GM21619 (cell line): ENCODE measurements around the gene TADA3.
A peak's percentile ranks its signal among the peaks of the same experiment; 100 is the strongest.

ENCODE experiments used
- ATAC-seq: cut with Tn5 transposase; IDR thresholded peaks from one replicate; pipeline ENCODE4 v1.9.1; 2021; ENCODE audit not compliant: unreplicated experiment

Gene TADA3

GRCh38 chr3:9809615-9810432 is 17.6 kb upstream of the TADA3 start, which contains the start of gene TTLL3:
TTLL3 (plus strand) TSS chr3:9810262; CDS start chr3:9810662, 400 bp downstream.
- peak; percentile 48 for ATAC-seq

GRCh38 chr3:9809239-9809614 is 17.0 kb upstream of the TADA3 start:
- no peak for ATAC-seq

- no peak for ATAC-seq
These were observed 16.2 kb upstream of the TADA3 start for GRCh38 chr3:9808345-9809037.

- ATAC-seq, result no peak
These were observed 15.7 kb upstream of the TADA3 start for GRCh38 chr3:9807981-9808344.

GRCh38 chr3:9806688-9807589 is 14.7 kb upstream of the TADA3 start:
- ATAC-seq, result no peak

GRCh38 chr3:9806137-9806536 is 13.9 kb upstream of the TADA3 start:
- no peak for ATAC-seq

GRCh38 chr3:9804996-9805395 is 12.7 kb upstream of the TADA3 start:
- no peak for ATAC-seq

- no peak for ATAC-seq
These were observed 11.2 kb upstream of the TADA3 start for GRCh38 chr3:9803494-9803893.

GRCh38 chr3:9800529-9800928 is 8.3 kb upstream of the TADA3 start:
- no peak for ATAC-seq

- no peak for ATAC-seq
These were observed 5.1 kb upstream of the TADA3 start for GRCh38 chr3:9797196-9797945.

GRCh38 chr3:9795207-9795606 is 2.9 kb upstream of the TADA3 start:
- no peak for ATAC-seq

GRCh38 chr3:9794400-9794799 is 2.1 kb upstream of the TADA3 start:
- ATAC-seq, result no peak

- no peak for ATAC-seq
These were observed 998 bp upstream of the TADA3 start for GRCh38 chr3:9793161-9793781.

- no peak for ATAC-seq
These were observed 376 bp downstream of the TADA3 start for GRCh38 chr3:9791790-9792404.

- no peak for ATAC-seq
These were observed 1.1 kb downstream of the TADA3 start for GRCh38 chr3:9791127-9791526.

GRCh38 chr3:9787714-9788113 is 4.6 kb downstream of the TADA3 start:
- no peak for ATAC-seq

- no peak for ATAC-seq
These were observed 5.2 kb downstream of the TADA3 start for GRCh38 chr3:9786825-9787669.

- ATAC-seq, result no peak
These were observed 6.0 kb downstream of the TADA3 start for GRCh38 chr3:9786209-9786739.

- ATAC-seq, result no peak
These were observed 6.7 kb downstream of the TADA3 start for GRCh38 chr3:9785602-9786001.
